ENCODE measurements around the gene NR6A1.

The NR6A1 gene

GRCh38 chr9:124507880-124508423 lies 263.2 kb downstream of the NR6A1 start:
- Histone ChIP-seq H3K23ac (ENCODE audit: low read depth, low read length, poor library complexity) (peak overlapping the region; percentile 65), H3K18ac (ENCODE audit: low read length) (peak overlapping the region; percentile 76), H2BK12ac (ENCODE audit: low read length) (no peak overlapping the region), H2BK15ac (ENCODE audit: low read length) (peak overlapping the region; percentile 77), H3K4me1 (ENCODE audit: control insufficient read depth in 2 of 2, insufficient read depth in 1 of 2, low read depth in 1 of 2, low read length in 2 of 2) (peaks cover 4 to 13% of the 10 kb centered on the region in 2 donors), H2BK120ac (ENCODE audit: low read depth, low read length) (peak overlapping the region; percentile 41), H3K27me3 (ENCODE audit: control insufficient read depth in 3 of 3, insufficient read depth in 3 of 3, low read depth in 1 of 3, low read length in 3 of 3) (peaks cover 20 to 48% (median 32%) of the 10 kb centered on the region in 3 experiments), H3K4me2 (ENCODE audit: insufficient read depth, low read length, poor library complexity, severe bottlenecking) (no peak overlapping the region), H3K4me3 (ENCODE audit: low read length in 2 of 2) (no peak overlapping the region), H3K27ac (replicated peaks; ENCODE audit: low read length) (no peak overlapping the region), H2AFZ (ENCODE audit: low read length) (peak overlapping the region; percentile 20), H2AK5ac (ENCODE audit: low read depth, low read length) (peak overlapping the region; percentile 85), H4K8ac (ENCODE audit: low read depth, low read length) (no peak overlapping the region), H3K9ac (ENCODE audit: low read depth, low read length, poor library complexity) (no peak overlapping the region), H3K79me1 (ENCODE audit: low read depth, low read length) (no peaks in the 10 kb centered on the region), H3K9me3 (replicated peaks in 1 of 2; ENCODE audit: control insufficient read depth in 2 of 2, insufficient read depth in 1 of 2, low read depth in 1 of 2, low read length in 2 of 2) (peaks cover 0 to 3% of the 10 kb centered on the region in 2 donors), H4K91ac (ENCODE audit: low read depth, low read length, poor library complexity) (no peak overlapping the region), H2BK5ac (ENCODE audit: low read length) (no peak overlapping the region), H3K4ac (ENCODE audit: low read length) (no peak overlapping the region), H3K14ac (ENCODE audit: low read length) (no peak overlapping the region), H3K36me3 (replicated peaks in 1 of 2; ENCODE audit: control insufficient read depth in 2 of 2, insufficient read depth in 2 of 2, low read length in 2 of 2) (no peaks in the 10 kb centered on the region)
- DNase-seq (ENCODE audit: low spot score): no peak
- no CpG with 5 or more reads among the region's 11 CpGs for WGBS, 2 donors (ENCODE audit: extremely low coverage in 2 of 2, insufficient read length in 2 of 2, insufficient replicate concordance in 1 of 2)

DNA sequence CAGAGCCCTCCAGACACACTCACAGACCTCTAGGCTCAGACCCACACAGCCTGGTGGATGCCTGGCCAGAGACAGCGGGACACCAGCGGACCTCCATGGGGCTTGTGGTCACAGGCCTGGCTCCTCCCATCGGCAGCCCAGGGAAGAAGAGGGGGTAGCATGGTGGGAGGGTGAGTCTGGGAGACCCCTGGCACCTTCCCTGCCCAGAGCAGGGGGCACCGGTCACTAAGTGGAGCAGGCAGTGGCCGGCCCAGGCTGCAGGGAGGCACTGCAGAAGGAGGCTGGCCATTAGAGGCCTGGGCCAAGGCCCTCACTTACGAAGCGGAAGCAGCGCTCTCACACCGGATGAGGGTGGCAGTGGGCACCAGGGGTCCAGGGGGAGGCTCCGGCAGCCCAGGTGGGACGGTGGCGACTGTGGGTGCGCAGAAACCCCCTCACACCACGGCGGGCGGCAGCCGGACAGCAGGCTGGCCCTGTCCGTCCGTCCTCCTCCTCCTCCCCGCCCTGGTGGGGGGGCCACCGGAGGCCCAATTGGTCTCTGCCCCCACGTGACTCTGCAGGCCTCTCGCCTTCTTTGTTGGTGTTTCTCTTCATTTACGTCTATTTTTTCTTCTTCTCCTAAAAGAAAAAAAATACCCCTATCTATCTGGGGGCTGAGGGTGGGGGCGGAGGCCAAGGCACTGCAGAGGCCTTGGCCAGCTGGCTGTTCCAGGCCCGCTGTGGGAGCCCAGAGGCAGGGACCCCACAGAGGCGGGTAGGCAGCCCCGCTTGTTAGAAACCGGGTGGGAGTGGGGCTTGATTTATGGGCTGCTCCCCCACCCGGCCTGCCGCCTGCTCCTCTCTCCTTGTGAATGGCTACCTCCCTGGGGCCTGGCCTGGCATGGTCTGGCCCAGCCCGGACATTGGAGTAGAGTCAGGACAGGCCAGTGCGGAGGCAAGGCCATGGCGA lies 263.9 kb downstream of the NR6A1 start, which contains the start of gene NR5A1:
TSS of gene NR5A1 (minus strand) at position 469 of the 949 bp plus-strand sequence. CDS start 4,004 bp downstream, outside the sequence.
- H2AFZ ChIP-seq (ENCODE audit: low read length): peak within 1 kb of the TSS; percentile 22
- peaks cover 4 to 8% of the 10 kb centered on the region in 2 donors for H3K4me1 ChIP-seq (ENCODE audit: control insufficient read depth in 2 of 2, insufficient read depth in 1 of 2, low read depth in 1 of 2, low read length in 2 of 2)
- no peak within 1 kb of the TSS for H4K8ac ChIP-seq (ENCODE audit: low read depth, low read length)
- no CpG with 5 or more reads among the region's 34 CpGs for WGBS, 2 donors (ENCODE audit: extremely low coverage in 2 of 2, insufficient read length in 2 of 2, insufficient replicate concordance in 1 of 2)
- no peaks in the 10 kb centered on the region for H3K79me1 ChIP-seq (ENCODE audit: low read depth, low read length)
- H3K27me3 ChIP-seq (ENCODE audit: control insufficient read depth in 3 of 3, insufficient read depth in 3 of 3, low read depth in 1 of 3, low read length in 3 of 3): peaks cover 25 to 56% (median 40%) of the 10 kb centered on the region in 3 experiments
- no peak within 1 kb of the TSS for H3K4me3 ChIP-seq (ENCODE audit: low read length in 2 of 2)
- H3K9me3 ChIP-seq (replicated peaks in 1 of 2; ENCODE audit: control insufficient read depth in 2 of 2, insufficient read depth in 1 of 2, low read depth in 1 of 2, low read length in 2 of 2): peaks cover 0 to 4% of the 10 kb centered on the region in 2 donors
- no peak for DNase-seq (ENCODE audit: low spot score)
- H3K27ac ChIP-seq (replicated peaks; ENCODE audit: low read length): no peak within 1 kb of the TSS
- H3K14ac ChIP-seq (ENCODE audit: low read length): peak within 1 kb of the TSS; percentile 58
- no peak within 1 kb of the TSS for H3K9ac ChIP-seq (ENCODE audit: low read depth, low read length, poor library complexity)
- H2BK120ac ChIP-seq (ENCODE audit: low read depth, low read length): peak within 1 kb of the TSS; percentile 41
- peak within 1 kb of the TSS; percentile 4 for H2BK5ac ChIP-seq (ENCODE audit: low read length)
- peak within 1 kb of the TSS; percentile 65 for H3K23ac ChIP-seq (ENCODE audit: low read depth, low read length, poor library complexity)
- H2BK15ac ChIP-seq (ENCODE audit: low read length): peak within 1 kb of the TSS; percentile 77
- H3K18ac ChIP-seq (ENCODE audit: low read length): peak within 1 kb of the TSS; percentile 92
- H2AK5ac ChIP-seq (ENCODE audit: low read depth, low read length): peak within 1 kb of the TSS; percentile 99
- no peak within 1 kb of the TSS for H3K4ac ChIP-seq (ENCODE audit: low read length)
- no peak within 1 kb of the TSS for H4K91ac ChIP-seq (ENCODE audit: low read depth, low read length, poor library complexity)
- H3K4me2 ChIP-seq (ENCODE audit: insufficient read depth, low read length, poor library complexity, severe bottlenecking): no peak within 1 kb of the TSS
- no peak within 1 kb of the TSS for H2BK12ac ChIP-seq (ENCODE audit: low read length)
- no peaks in the 10 kb centered on the region for H3K36me3 ChIP-seq (replicated peaks in 1 of 2; ENCODE audit: control insufficient read depth in 2 of 2, insufficient read depth in 2 of 2, low read length in 2 of 2)

GRCh38 chr9:124506433-124506832 lies 264.7 kb downstream of the NR6A1 start:
- no CpG with 5 or more reads among the region's 8 CpGs for WGBS, 2 donors (ENCODE audit: extremely low coverage in 2 of 2, insufficient read length in 2 of 2, insufficient replicate concordance in 1 of 2)

GRCh38 chr9:124505901-124506346 lies 265.2 kb downstream of the NR6A1 start:
- no peak overlapping the region for H3K4me2 ChIP-seq (ENCODE audit: insufficient read depth, low read length, poor library complexity, severe bottlenecking)
- H2BK5ac ChIP-seq (ENCODE audit: low read length): peak overlapping the region; percentile 4
- no peaks in the 10 kb centered on the region for H3K79me1 ChIP-seq (ENCODE audit: low read depth, low read length)
- peak overlapping the region; percentile 31 for H3K14ac ChIP-seq (ENCODE audit: low read length)
- peak overlapping the region; percentile 99 for H2AK5ac ChIP-seq (ENCODE audit: low read depth, low read length)
- no peak overlapping the region for H4K8ac ChIP-seq (ENCODE audit: low read depth, low read length)
- peak overlapping the region; percentile 74 for H3K18ac ChIP-seq (ENCODE audit: low read length)
- H3K4me3 ChIP-seq (ENCODE audit: low read length in 2 of 2): no peak overlapping the region
- peaks cover 0 to 4% of the 10 kb centered on the region in 2 donors for H3K9me3 ChIP-seq (replicated peaks in 1 of 2; ENCODE audit: control insufficient read depth in 2 of 2, insufficient read depth in 1 of 2, low read depth in 1 of 2, low read length in 2 of 2)
- peaks cover 0 to 6% of the 10 kb centered on the region in 2 donors for H3K4me1 ChIP-seq (ENCODE audit: control insufficient read depth in 2 of 2, insufficient read depth in 1 of 2, low read depth in 1 of 2, low read length in 2 of 2)
- H2AFZ ChIP-seq (ENCODE audit: low read length): peak overlapping the region; percentile 22
- WGBS, 2 donors (ENCODE audit: extremely low coverage in 2 of 2, insufficient read length in 2 of 2, insufficient replicate concordance in 1 of 2): no CpG with 5 or more reads among the region's 19 CpGs
- peaks cover 28 to 68% (median 47%) of the 10 kb centered on the region in 3 experiments for H3K27me3 ChIP-seq (ENCODE audit: control insufficient read depth in 3 of 3, insufficient read depth in 3 of 3, low read depth in 1 of 3, low read length in 3 of 3)
- no peak overlapping the region for H3K27ac ChIP-seq (replicated peaks; ENCODE audit: low read length)
- no peak overlapping the region for H3K4ac ChIP-seq (ENCODE audit: low read length)
- H3K36me3 ChIP-seq (replicated peaks in 1 of 2; ENCODE audit: control insufficient read depth in 2 of 2, insufficient read depth in 2 of 2, low read length in 2 of 2): no peaks in the 10 kb centered on the region
- peak overlapping the region; percentile 9 for H2BK120ac ChIP-seq (ENCODE audit: low read depth, low read length)
- H3K9ac ChIP-seq (ENCODE audit: low read depth, low read length, poor library complexity): no peak overlapping the region
- peak overlapping the region; percentile 98 for H2BK15ac ChIP-seq (ENCODE audit: low read length)
- no peak overlapping the region for H2BK12ac ChIP-seq (ENCODE audit: low read length)
- H4K91ac ChIP-seq (ENCODE audit: low read depth, low read length, poor library complexity): no peak overlapping the region
- DNase-seq (ENCODE audit: low spot score): no peak
- no peak overlapping the region for H3K23ac ChIP-seq (ENCODE audit: low read depth, low read length, poor library complexity)

More at GRCh38 chr9:124506433-124506832, 264.7 kb downstream of the NR6A1 start:
- no peak overlapping the region for H3K23ac ChIP-seq (ENCODE audit: low read depth, low read length, poor library complexity)
- peak overlapping the region; percentile 31 for H3K18ac ChIP-seq (ENCODE audit: low read length)
- H3K14ac ChIP-seq (ENCODE audit: low read length): peak overlapping the region; percentile 5
- H3K27ac ChIP-seq (replicated peaks; ENCODE audit: low read length): no peak overlapping the region
- DNase-seq (ENCODE audit: low spot score): no peak
- peaks cover 0 to 4% of the 10 kb centered on the region in 2 donors for H3K9me3 ChIP-seq (replicated peaks in 1 of 2; ENCODE audit: control insufficient read depth in 2 of 2, insufficient read depth in 1 of 2, low read depth in 1 of 2, low read length in 2 of 2)
- no peak overlapping the region for H2BK12ac ChIP-seq (ENCODE audit: low read length)
- H3K9ac ChIP-seq (ENCODE audit: low read depth, low read length, poor library complexity): no peak overlapping the region
- no peaks in the 10 kb centered on the region for H3K36me3 ChIP-seq (replicated peaks in 1 of 2; ENCODE audit: control insufficient read depth in 2 of 2, insufficient read depth in 2 of 2, low read length in 2 of 2)
- no peak overlapping the region for H2BK15ac ChIP-seq (ENCODE audit: low read length)
- no peak overlapping the region for H4K91ac ChIP-seq (ENCODE audit: low read depth, low read length, poor library complexity)
- peaks cover 0 to 6% of the 10 kb centered on the region in 2 donors for H3K4me1 ChIP-seq (ENCODE audit: control insufficient read depth in 2 of 2, insufficient read depth in 1 of 2, low read depth in 1 of 2, low read length in 2 of 2)
- peaks cover 28 to 63% (median 47%) of the 10 kb centered on the region in 3 experiments for H3K27me3 ChIP-seq (ENCODE audit: control insufficient read depth in 3 of 3, insufficient read depth in 3 of 3, low read depth in 1 of 3, low read length in 3 of 3)
- no peaks in the 10 kb centered on the region for H3K79me1 ChIP-seq (ENCODE audit: low read depth, low read length)
- no peak overlapping the region for H3K4me3 ChIP-seq (ENCODE audit: low read length in 2 of 2)
- no peak overlapping the region for H4K8ac ChIP-seq (ENCODE audit: low read depth, low read length)
- peak overlapping the region; percentile 99 for H2AK5ac ChIP-seq (ENCODE audit: low read depth, low read length)
- no peak overlapping the region for H3K4me2 ChIP-seq (ENCODE audit: insufficient read depth, low read length, poor library complexity, severe bottlenecking)
- peak overlapping the region; percentile 4 for H2BK5ac ChIP-seq (ENCODE audit: low read length)
- H2AFZ ChIP-seq (ENCODE audit: low read length): peak overlapping the region; percentile 20
- no peak overlapping the region for H3K4ac ChIP-seq (ENCODE audit: low read length)
- no peak overlapping the region for H2BK120ac ChIP-seq (ENCODE audit: low read depth, low read length)

Measured in neuronal stem cell (in vitro differentiated cells).